Subcutaneous adipose tissue (tissue), 4 donors: ENCODE results near the gene LILRB2. TPM values are rescaled to one million over a fixed set of nuclear protein-coding genes. Genes with fewer than 3 reads are reported as not detected.

Experiments used
- CTCF ChIP-seq: fragments of 450-650 bp; IDR thresholded peaks from one replicate; pipeline ENCODE4 v1.5.1; 2016; ENCODE audit warnings: low read depth, mild to moderate bottlenecking, control low read depth, antibody characterized with exemption, moderate library complexity
- total RNA-seq, 4 donors: library from RNA; depleted of rRNA; stranded (reverse); fragments of >200 nt; gene quantifications; one replicate each; pipeline ENCODE4 v1.1.0, GENCODE V29; 2016

Gene LILRB2
- total RNA-seq, 4 donors from 2014 or later, result 2.8 to 14.6 (median 7.6) TPM

- TF ChIP-seq CTCF, result no peak
Measured at GRCh38 chr19:54273821-54274220, 7.1 kb downstream of the LILRB2 start.

GRCh38 chr19:54271106-54271505, 9.8 kb downstream of the LILRB2 start:
- TF ChIP-seq CTCF, result no peak

GRCh38 chr19:54268936-54269335, 12.0 kb downstream of the LILRB2 start:
- TF ChIP-seq CTCF, result no peak

- TF ChIP-seq CTCF, result no peak
Measured at GRCh38 chr19:54266133-54266532, 14.8 kb downstream of the LILRB2 start.

GRCh38 chr19:54262470-54262869, 18.4 kb downstream of the LILRB2 start:
- no peak for TF ChIP-seq CTCF

GRCh38 chr19:54262066-54262465, 18.8 kb downstream of the LILRB2 start:
- no peak for TF ChIP-seq CTCF

- TF ChIP-seq CTCF, result no peak
Measured at GRCh38 chr19:54257116-54257480, 23.8 kb downstream of the LILRB2 start, which contains the start of gene LILRB5. TSS of gene LILRB5 (minus strand) at chr19:54257273. CDS start at chr19:54257193, 80 bp downstream.
